ENCODE measurements around the gene EML5.
A peak's percentile ranks its signal among the peaks of the same experiment; 100 is the strongest.
"Not testable (repeated sequence)": the region's sequence is repeated elsewhere in the genome, so short reads cannot be mapped to it uniquely, and the experiment has no call there.

EML5 gene

DNA sequence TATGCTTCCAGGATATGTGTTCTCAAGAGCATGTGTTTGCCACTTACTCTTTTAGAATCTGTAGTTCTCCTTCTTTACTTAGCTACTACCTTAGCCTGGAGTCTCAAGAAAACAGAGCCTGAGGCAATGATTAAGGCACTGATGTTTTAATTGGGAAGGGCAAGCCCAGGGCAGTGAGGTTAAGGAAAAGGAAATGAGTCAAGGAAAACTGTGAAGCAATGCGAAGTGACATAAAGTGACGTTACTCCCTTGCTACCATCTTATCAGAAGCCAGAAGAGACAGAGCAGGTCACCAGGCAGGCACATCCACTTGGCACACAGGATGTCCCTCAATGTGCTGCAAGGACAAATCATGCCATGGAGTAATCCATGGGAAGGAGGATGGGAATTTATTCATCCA is 11.3 kb upstream of the EML5 start:
- no peak for DNase-seq

DNA sequence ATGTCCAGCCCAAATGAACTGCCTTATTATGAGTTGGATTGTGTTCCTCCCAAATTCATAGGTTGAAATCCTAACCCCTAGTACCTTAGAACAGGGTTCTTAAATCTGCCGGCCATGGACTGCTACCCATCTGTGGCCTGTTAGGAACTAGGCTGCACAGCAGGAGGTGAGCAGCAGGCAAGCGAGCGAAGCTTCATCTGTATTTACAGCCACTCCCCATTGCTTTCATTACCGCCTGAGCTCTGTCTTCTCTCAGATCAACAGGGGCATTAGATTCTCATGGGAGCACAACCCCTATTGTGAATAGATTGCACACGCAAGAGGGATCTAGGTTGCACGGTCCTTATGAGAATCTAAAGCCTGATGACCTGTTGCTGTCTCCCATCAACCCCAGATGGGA is 9.8 kb upstream of the EML5 start:
- DNase-seq = no peak

DNA sequence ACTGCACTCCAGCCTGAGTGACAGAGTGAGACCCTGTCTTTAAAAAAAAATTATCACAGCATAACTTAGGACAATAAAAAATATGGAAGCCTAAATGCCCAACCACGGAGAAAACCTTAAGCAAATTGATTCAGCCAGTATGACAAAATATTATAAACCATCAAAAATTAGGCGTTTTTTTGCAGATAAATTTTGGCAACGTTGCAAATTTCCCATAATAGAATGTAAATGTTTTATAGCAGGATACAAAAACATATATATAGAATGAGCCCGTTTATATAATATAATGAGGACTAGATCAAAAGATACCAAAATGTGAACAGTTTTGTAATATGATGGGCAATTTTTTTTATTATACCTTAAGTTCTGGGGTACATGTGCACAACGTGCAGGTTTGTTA is 6.8 kb upstream of the EML5 start:
- no peak for DNase-seq

DNA sequence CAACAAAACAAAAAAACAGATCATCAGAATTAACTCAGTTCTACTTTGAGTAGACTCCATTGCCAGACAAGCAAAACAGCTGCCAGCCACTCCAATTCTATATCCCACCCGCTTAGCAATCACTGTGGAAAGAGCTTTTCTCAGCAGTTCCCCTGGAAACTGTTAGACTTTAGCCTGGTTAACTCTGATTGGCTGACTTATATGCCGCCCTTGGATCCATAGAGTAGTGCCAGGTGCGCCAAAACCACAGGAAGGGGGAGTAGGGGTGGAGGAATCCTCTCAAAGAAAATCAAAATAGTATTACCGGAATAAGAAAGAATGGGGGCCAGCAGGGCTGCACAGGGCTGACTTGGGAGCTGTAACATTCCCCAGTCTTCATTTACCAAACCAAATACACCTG is 5.4 kb upstream of the EML5 start:
- DNase-seq = peak in 5 of 58 donors; percentile 1 to 18 (median 2)

DNA sequence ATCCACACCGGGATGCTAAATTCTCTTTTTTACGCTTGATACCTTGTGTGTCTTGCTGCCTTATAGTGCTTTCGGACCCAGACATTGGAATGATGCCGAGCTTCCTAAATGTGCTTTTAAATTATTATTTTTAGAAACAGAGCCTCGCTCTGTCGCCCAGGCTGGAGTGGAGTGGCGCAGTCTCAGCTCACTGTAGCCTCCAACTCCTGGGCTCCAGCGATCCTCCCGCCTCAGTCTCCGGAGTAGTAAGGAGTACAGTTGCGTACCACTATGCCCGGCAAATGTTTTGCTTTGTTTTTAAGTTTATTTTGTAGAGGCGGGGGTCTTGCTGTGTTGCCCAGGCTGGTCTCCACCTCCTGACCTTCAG is 489 bp upstream of the EML5 start:
- DNase-seq = peak in 11 of 58 donors; percentile 3 to 55 (median 24)

DNA sequence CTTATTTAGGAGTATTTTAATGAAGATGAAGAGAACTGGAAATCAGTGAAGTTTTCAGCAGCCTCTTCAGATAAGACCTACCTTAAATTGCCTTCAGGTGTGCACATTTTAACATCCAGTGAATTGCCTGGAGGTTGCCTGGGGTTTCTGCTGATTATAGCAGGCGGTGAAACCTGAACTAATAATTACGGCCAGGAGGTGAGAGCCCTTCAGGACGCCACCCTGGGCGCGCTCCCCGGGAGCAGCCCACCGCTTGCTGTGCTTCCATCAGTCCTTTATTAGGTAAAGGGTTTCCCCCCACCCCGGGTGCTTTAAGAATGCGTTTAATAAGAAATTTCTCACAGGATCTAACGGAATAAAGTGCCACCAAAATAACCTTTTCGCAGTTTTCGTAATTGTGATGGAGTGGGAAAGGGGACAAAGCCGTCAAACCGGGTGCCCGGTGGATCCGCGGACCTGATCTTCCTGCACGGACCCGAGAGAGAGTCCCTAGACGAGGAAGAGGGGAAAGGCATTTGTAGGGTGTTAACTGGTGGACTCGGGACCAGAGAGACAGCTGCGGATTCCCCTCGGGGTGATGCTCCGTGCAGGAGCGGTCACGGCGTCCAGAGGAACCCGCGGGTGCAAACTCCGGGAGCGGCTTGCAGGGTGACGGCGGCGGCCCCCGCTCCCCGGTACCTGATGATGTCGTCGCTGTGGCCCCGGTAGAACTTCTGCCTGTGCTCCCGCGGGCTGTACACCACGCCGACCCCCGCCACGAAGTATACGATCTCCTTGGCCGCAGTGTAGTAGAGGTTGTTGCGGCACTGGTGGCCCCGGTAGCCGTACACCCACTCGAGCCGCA is 902 bp downstream of the EML5 start:
- peak in 39 of 58 donors; percentile 1 to 60 (median 33) for DNase-seq

DNA sequence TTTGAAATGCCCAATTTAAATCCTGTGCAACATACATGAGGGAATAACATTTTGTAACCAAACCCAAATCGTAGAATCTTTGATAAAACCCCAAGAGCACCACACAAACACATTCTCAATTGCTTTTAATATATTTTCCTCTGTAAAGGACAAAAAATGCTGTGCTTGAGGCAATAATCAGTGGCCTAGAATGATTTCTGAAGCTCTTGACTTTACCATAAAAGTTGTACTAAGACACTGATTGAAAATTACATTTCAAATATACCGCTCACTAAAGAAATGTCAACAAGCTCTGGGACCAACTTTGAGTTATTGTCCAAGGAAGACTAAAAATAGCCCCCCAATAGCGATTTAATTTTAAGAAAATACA is 1.5 kb downstream of the EML5 start:
- DNase-seq = no peak

DNA sequence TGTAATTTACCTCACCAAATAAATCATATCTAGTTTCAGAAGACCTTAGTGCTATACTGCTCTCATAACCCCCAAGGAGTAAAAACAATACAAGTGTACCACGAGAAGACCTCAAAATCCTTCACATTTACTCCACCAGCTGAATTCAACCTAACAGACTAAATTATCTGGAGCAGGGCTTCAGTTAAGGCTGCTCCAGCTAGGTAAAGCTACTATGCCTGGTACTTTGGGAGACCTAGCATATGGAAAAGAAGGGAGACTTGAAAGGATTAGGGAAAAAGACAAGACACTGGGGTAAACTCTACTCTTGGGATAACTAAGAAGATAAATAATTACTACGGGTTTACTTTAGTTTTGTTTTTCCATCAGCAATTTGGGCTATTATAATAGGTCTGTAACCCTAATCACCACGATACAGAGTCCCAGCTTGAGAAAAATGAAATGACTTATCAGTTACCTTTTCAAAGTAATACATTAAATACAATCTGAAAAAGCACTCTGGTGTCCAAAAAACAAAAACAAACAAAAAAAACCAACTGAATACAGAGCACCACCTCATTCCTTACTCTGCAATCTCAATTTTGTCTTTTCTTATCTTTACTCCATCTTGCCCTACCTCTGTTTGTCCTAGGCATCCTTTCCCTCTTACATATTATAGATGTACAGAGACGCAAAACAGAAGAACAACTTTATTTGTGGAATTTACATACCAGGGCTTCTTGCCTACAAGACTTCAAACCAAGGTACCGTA is 2.1 kb downstream of the EML5 start:
- no peak for DNase-seq

DNA sequence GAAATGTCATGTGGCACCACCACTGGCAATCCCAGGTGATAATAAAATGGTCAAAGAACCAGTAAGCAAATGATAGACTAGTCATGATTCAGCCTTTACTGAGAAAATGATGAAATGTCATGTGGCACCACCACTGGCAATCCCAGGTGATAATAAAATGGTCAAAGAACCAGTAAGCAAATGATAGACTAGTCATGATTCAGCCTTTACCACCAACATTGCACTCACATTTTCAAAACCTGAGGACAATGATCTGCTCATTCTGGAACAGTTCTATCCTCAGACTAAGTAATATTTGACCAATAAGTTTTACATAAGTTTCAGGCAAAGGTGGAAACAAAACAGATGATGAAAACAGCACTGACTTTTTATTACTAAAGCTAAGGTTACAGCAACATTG is 3.2 kb downstream of the EML5 start:
- DNase-seq = not testable (repeated sequence)

DNA sequence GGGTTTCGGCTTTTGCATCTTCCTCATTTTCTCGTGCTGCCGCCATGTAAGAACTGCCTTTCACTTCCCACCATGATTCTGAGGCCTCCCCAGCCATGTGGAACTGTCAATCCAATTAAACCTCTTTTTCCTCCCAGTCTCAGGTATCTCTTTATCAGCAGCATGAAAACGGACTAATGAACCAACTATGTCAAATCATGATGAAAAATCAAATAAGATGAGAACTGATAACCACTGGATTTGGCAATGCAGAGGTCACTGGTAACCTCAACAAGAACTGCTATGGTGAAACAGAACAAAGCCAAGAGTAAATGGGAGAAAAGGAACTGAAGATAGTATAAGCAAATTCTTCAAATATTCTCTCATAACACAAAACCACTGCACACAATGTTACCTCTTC is 6.0 kb downstream of the EML5 start:
- DNase-seq = no peak

DNA sequence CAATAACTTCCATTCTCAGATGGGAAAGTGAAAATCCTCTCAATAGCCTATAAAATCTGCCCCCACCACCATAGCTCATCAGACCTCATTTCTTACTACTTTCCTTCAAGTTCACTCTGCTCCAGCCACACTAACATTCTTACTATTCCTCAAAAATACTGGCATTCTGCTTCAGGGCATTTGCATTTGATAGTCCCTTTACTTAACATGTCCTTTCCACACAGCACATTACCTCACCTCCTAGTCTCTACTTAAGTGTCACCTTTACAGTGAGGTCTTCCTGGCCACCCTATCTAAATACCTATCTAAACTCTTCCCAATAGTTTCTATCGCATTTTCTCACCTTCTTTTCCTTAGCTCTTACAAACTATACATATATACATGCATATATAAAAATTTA is 6.8 kb downstream of the EML5 start:
- DNase-seq = no peak

DNA sequence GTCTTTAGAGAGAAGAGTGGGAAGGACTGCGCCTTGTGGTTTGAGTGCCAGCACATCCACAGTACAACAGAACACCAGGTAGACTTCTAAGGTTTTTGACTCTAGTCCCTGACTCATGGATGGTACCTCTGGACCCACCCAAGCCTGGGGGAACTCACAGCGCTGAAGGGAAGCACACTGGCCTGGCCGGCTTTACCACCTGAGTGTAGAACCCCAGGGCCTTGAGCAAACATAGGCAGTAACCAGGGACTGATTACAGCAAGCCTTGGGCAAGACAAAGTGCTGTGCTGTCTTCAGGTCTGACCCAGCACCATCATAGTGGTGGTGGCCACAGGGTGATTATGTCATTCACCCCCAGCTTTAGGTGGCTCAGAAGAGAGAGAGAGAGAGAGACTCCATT is 17.2 kb downstream of the EML5 start:
- no peak for DNase-seq

DNA sequence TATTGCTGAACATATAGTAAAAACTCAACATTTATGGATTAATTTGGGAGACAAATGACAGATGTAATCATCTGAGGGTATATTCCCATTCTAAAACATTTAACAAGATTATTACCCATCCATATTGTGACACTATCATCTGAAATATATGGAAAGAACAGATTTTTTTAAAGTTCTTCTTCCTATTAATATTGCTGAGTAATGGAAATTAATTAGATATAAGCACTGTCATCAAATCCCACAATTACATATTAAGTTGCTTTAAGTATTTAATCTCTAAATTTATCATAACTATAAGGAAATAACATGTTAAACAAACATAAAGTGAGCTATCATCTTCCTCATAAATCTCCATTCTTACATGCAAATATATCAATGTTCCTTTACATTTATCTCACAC is 22.0 kb downstream of the EML5 start:
- no peak for DNase-seq

DNA sequence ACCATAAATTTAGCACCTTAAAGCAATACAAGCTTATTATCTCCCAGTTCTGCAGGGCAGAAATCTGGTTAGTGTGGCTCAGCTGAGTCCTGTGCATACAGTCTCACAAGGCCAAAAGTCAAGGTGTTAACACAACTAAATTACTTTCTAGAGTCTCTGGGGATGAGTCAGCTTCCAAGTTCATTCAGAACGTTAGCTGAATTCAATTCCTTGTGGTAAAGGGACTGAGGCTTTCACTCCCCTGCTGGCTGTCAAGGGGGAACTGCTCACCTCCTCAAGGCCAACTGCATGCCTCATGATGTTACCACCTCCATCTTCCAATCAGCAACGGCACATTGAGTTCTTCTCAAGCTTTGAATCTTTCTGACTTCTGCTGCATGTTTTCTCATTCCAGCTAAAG is 27.6 kb downstream of the EML5 start:
- no peak for DNase-seq

DNA sequence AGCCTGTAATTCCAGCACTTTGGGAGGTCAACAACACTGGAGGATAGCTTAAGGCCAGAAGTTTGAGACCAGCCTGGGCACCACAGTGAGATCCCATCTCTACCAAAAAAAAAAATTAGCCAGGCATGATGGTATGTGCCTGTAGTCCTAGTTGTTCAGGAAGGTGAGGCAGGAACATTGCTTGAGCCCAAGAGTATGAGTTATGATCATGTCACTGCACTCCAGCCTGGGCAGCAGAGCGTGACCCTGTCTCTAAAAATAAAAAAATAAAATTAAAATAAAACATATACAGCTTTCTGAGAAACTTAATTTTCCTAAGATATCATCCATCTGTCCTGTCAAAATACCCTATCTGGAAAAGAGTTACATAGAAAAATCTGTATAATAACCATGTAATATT is 38.9 kb downstream of the EML5 start:
- DNase-seq = no peak

DNA sequence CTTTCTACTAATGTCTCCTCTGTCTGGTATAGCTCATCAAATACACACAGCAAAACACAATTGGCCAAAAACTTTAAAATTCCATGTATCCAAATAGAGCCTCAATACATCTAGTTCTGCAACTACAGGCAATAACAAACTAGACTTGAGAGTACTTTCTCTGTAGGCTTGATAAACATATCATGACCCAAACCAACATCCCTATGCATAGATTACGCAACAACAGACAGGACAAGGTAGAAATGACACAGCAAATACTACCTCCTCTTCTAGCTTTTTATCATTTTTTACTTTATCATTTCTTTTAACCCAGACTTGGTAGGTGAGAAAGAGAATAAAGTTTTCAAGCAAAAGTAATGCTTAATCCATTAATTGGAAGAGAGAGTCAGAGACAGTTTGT is 41.8 kb downstream of the EML5 start:
- DNase-seq = no peak

DNA sequence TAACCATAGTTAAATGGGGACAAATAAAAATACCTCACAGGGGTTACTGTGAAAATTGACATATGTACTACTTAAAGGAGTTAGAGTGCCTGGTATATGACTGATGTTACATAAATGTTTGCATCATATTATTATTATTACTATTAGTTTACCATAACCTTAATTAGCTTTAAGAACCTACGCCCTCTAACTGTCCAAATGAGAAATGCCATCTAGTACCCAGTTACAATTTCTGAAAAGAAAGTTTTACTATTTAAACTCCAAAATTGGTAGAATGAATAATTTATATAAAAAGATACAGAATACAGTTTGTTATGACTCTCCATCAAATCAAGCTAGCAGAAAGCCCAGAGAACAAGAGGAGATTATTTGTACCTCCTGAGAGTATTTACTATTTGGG is 42.3 kb downstream of the EML5 start:
- no peak for DNase-seq

DNA sequence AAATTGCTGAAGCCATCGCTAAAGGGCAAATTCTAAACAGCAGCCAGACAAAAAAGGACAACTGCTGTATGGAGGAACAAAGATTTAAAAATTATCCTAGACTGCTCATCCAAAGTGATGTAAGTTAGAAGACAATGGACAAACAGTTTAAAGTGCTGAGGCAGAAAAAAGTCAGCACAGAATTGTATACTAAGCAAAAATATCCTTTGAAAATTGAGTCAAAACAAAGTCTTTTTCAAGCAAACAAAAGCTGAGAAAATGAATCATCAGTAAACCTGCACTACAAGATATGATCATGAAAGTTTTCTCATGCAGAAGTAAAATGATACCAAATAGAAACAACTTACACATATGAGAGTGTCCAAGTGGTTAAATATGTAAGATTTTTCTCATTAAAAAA is 43.6 kb downstream of the EML5 start:
- DNase-seq = no peak

DNA sequence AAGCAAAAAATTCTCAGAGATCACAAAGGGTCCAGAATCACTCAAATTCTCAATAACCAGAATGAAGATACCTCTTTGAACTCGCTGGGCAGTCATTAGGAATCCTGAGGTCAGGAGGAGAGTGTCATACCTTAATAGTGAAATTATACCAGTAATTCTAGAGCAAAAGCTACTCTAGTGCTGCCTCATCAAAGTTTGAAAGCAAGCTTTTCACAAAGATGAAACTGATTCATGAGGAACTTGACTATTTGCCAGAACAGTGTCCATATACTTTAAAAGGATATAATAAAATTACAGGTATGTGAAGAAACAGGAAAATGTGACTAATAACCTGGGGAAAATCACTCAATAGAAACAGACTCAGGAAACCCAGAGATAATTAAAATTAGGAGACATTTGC is 44.5 kb downstream of the EML5 start:
- no peak for DNase-seq

DNA sequence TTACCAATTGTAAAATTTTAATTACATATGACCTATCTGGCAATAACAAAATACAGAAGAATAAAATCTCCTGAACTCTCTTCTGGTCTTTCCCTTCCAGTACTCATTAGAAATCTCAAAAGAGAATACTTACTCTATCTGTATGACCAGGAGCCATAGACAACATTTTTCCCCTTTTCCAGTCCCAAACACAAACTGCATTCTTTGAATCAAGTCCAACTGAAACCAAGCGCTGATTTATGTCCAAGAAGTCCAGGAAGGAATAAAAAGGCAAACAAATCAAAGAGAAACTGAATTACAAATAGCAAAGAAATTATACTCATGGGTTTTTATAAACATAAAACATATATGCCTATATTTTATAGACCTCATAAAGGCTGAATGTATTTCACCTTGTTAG is 46.7 kb downstream of the EML5 start:
- no peak for DNase-seq

DNA sequence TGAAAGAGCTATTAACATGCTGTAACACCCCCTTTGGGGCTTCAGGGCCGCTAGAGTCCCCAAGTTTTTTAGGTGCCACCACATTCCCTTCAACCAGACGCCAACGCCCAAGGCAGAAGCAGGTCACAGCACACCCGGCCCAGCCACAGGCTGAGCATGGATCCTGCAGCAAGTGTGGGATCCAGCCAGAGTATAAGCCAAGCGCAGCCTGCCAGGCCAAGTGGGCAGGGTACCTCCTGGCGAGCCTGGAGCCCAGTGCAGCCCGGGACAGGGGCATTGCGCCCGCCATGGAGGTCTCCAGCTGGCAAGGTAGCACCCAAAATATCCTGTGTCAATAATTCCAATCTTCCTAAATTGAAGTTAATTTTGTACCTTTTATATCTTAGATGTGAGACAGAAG is 55.5 kb downstream of the EML5 start:
- peak in 1 of 58 donors; percentile 3 for DNase-seq

DNA sequence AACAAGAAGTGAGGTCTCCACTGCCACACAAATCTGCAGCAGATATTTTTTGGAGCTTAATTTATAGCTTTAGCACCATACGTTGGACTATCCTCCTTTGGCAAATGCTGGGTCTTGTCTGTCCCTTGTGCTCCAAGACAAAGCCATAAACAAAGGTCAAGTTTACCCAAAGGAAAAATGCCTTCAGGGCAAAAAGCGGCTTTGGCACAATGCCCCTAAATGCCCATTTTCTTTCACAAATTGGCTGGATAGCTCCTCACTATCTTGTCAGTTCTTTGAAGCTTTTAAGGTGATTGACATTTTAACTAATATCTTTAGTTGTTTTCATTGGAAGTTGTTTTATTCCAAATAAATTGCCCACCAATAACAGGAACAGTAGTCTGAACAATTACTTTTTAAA is 59.6 kb downstream of the EML5 start:
- DNase-seq = no peak

DNA sequence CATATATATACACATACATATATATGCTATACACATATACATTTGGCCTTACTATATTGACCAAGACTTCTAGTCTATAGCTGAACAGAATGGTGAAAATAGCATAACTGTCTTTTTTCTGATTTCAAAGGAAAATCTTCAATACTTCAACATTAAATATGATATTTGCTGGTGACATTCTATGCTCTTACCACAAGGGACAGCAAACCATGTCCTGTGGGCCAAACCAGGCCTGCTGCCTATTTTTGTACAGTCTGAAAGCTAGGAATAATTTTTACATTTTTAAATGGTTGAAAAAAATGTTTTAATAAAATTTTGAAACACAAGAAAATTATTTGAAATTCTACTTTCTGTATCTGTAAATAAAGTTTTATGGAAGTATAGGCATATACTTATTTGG is 63.6 kb downstream of the EML5 start:
- no peak for DNase-seq

Measured in anterior cingulate cortex (tissue), 58 donors.